Loucy (cell line): ENCODE results near the gene PRKCE.

Experiments used
- H2AFZ ChIP-seq: fragments of 200-600 bp; sonication (generic); 2 replicates; pipeline ENCODE4 v1.6.0; 2016; ENCODE audit warnings: antibody characterized with exemption, mild to moderate bottlenecking, low read length, moderate library complexity
- H3F3A ChIP-seq: fragments of 200-600 bp; 2 replicates; pipeline ENCODE4 v1.6.0; 2016; ENCODE audit warnings: antibody characterized with exemption, low read depth, mild to moderate bottlenecking
- H3K27me3 ChIP-seq: fragments of 200-600 bp; sonication (generic); 2 replicates; pipeline ENCODE4 v1.6.1; 2014; ENCODE audit warnings: low read length, mild to moderate bottlenecking; ENCODE audit not compliant: insufficient read depth, poor library complexity, severe bottlenecking
- H3K36me3 ChIP-seq: fragments of 200-600 bp; sonication (generic); 2 replicates; pipeline ENCODE4 v1.6.1; 2016; ENCODE audit warnings: low read length; ENCODE audit not compliant: insufficient read depth
- H3K4me1 ChIP-seq: fragments of 200-600 bp; sonication (generic); 2 replicates; pipeline ENCODE4 v1.5.1; 2014; ENCODE audit warnings: low read length, mild to moderate bottlenecking; ENCODE audit not compliant: insufficient read depth, poor library complexity, severe bottlenecking
- H3K4me2 ChIP-seq: fragments of 200-600 bp; sonication (generic); 2 replicates; pipeline ENCODE4 v1.6.0; 2014; ENCODE audit warnings: antibody characterized with exemption, low read length, low read depth, mild to moderate bottlenecking; ENCODE audit not compliant: poor library complexity, severe bottlenecking
- H3K4me3 ChIP-seq: fragments of 200-600 bp; sonication (generic); 2 replicates; pipeline ENCODE4 v1.5.1; 2014; ENCODE audit warnings: low read length, mild to moderate bottlenecking, mixed read lengths; ENCODE audit not compliant: poor library complexity, severe bottlenecking
- H3K79me2 ChIP-seq: fragments of 200-600 bp; sonication (generic); 2 replicates; pipeline ENCODE4 v1.6.1; 2014; ENCODE audit warnings: low read length; ENCODE audit not compliant: insufficient read depth
- H3K9ac ChIP-seq: fragments of 200-600 bp; sonication (generic); 2 replicates; pipeline ENCODE4 v1.6.0; 2014; ENCODE audit warnings: mild to moderate bottlenecking, low read depth, low read length, moderate library complexity; ENCODE audit not compliant: poor library complexity, severe bottlenecking
- H3K9me2 ChIP-seq: fragments of 200-600 bp; sonication (generic); replicated peaks from 2 replicates; pipeline ENCODE4 v1.6.1; 2016; ENCODE audit warnings: low read depth, low read length, mixed read lengths
- H3K9me3 ChIP-seq: fragments of 200-600 bp; sonication (generic); 2 replicates; pipeline ENCODE4 v1.6.1; 2014; ENCODE audit warnings: mild to moderate bottlenecking, antibody characterized with exemption, low read length, low read depth; ENCODE audit not compliant: insufficient read depth
- H4K20me1 ChIP-seq: fragments of 200-600 bp; sonication (generic); 2 replicates; pipeline ENCODE4 v1.6.0; 2014; ENCODE audit warnings: antibody characterized with exemption, low read length, mild to moderate bottlenecking; ENCODE audit not compliant: insufficient read depth, poor library complexity, severe bottlenecking
- EZH2phosphoT487 ChIP-seq: fragments of 200-600 bp; IDR thresholded peaks from 2 replicates; pipeline ENCODE4 v1.6.1; 2018; ENCODE audit warnings: antibody characterized with exemption, mild to moderate bottlenecking, moderate library complexity, borderline replicate concordance
- TF ChIP-seq, protein P1 (sequence below): fragments of 200-600 bp; sonication (generic); conservative IDR thresholded peaks from 2 replicates; pipeline ENCODE4 v1.5.1; 2014; ENCODE audit warnings: mild to moderate bottlenecking, antibody characterized with exemption, low read length

The PRKCE gene

DNA sequence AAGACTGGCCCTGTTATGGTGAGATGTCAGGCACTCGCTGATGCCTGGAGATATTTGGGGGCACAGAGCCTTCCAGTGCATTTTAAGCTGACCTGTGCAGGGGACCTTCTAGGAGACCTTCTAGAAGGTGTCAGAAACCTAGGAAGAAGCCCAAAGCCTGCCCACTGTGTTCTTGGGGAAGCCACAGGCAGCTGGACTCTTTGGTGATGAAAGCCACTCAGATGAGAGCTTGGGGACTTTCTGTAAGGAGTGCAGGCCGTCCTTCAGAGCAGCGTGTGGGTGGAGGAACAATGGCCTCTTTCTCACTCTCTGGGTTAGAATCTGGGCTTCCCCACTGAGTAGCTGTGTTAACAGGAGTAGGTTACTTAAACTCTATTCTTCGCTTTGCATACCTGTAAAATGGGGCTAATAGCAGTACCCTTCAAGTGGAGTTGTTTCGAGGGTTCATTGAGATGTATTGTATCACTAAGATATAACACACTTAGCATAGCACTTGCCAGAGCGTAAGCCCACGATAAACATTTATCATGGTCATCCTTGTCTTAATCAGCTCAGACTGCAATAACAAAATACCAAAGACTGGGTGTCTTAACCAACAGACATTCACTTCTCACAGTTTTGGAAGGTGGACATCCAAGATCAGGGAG, 323.4 kb downstream of the PRKCE start:
- Histone ChIP-seq H3F3A (no peaks in the 10 kb centered on the region), H3K27me3 (no peaks in the 10 kb centered on the region), H3K9me2 (no peaks in the 10 kb centered on the region), H3K9ac (no peak overlapping the region), H3K4me2 (no peak overlapping the region), H3K36me3 (peaks cover 11% of the 10 kb centered on the region; the same call in 1 of the 2 replicates), H3K79me2 (no peaks in the 10 kb centered on the region), H2AFZ (no peak overlapping the region), H4K20me1 (no peaks in the 10 kb centered on the region), H3K4me1 (peaks cover 5% of the 10 kb centered on the region), H3K4me3 (no peak overlapping the region), H3K9me3 (no peaks in the 10 kb centered on the region)
- no peak for TF ChIP-seq EZH2phosphoT487
- TF ChIP-seq, protein P1, sequence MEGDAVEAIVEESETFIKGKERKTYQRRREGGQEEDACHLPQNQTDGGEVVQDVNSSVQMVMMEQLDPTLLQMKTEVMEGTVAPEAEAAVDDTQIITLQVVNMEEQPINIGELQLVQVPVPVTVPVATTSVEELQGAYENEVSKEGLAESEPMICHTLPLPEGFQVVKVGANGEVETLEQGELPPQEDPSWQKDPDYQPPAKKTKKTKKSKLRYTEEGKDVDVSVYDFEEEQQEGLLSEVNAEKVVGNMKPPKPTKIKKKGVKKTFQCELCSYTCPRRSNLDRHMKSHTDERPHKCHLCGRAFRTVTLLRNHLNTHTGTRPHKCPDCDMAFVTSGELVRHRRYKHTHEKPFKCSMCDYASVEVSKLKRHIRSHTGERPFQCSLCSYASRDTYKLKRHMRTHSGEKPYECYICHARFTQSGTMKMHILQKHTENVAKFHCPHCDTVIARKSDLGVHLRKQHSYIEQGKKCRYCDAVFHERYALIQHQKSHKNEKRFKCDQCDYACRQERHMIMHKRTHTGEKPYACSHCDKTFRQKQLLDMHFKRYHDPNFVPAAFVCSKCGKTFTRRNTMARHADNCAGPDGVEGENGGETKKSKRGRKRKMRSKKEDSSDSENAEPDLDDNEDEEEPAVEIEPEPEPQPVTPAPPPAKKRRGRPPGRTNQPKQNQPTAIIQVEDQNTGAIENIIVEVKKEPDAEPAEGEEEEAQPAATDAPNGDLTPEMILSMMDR: no peak

DNA sequence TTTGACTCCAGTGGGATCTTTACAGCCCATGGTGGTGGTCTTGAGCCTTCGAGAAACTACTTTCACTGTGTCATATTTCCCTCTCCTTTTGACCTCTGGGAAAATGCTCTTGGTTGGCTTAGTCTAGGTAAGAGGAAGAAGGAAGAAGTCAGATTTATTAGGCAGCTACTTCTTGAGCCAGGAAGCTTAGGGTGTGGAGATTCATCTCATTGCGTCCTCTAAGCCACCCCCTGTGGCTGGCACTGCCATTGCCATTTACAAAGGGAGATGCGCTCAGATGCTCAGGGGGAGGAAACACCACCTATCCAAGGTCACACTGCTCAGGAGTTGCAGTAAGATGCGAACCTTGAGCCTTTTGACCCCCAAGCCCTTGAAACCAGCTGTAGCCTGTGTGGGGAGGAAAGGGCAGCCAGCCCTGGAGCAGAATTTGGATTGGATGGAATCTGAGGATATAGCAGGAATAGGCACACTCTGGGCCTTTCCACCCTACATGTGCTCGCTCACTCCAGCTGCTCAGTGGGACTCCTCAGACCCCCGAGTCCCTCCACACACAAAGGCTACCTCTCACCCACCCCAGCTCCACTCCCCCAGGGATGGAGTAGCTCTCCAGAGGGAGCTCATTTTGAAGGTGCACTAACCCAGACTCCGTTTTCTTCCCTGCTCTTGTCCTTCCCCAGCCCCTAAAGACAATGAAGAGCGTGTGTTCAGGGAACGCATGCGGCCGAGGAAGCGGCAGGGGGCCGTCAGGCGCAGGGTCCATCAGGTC, 324.5 kb downstream of the PRKCE start:
- no peaks in the 10 kb centered on the region for H3K9me2 ChIP-seq
- no peaks in the 10 kb centered on the region for H3K27me3 ChIP-seq
- H3K9me3 ChIP-seq: no peaks in the 10 kb centered on the region
- H3K4me3 ChIP-seq: no peak overlapping the region
- H2AFZ ChIP-seq: no peak overlapping the region
- TF ChIP-seq, protein P1: no peak
- TF ChIP-seq EZH2phosphoT487: no peak
- H3K79me2 ChIP-seq: no peaks in the 10 kb centered on the region
- no peaks in the 10 kb centered on the region for H4K20me1 ChIP-seq
- no peaks in the 10 kb centered on the region for H3F3A ChIP-seq
- no peak overlapping the region for H3K9ac ChIP-seq
- H3K4me1 ChIP-seq: peaks cover 6% of the 10 kb centered on the region
- no peak overlapping the region for H3K4me2 ChIP-seq
- peaks cover 21% of the 10 kb centered on the region; the same call in 1 of the 2 replicates for H3K36me3 ChIP-seq

DNA sequence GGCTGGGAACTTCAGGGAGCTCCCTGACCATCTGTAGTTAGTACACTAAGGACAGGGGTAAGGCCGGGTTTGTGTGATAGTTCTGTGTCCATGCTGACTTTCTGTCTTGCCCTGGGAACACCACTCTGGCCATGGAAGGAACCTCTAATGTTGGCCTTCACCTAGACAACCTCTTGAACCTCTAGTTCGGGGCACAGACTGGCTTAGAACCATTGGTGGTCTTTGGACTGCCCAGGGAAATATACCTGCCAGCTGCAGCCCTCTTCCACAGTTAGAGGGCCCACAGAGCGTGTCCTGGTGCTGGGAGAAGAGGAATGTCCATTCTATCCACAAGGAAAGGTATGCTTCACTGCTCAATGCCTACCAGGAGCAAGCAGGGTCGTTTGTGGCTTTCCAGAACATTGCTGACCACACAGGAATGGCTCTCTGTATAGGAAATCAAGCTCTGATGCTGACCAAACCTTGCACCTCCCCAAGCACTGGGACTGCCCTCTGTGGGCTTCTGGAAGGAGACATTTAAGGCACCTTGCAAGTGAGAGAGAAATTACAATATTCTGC, 326.9 kb downstream of the PRKCE start:
- Histone ChIP-seq H3K4me3 (no peak overlapping the region), H3K4me2 (no peak overlapping the region), H3F3A (no peaks in the 10 kb centered on the region), H3K9me3 (no peaks in the 10 kb centered on the region), H4K20me1 (no peaks in the 10 kb centered on the region), H3K79me2 (no peaks in the 10 kb centered on the region), H3K4me1 (peaks cover 6% of the 10 kb centered on the region), H3K36me3 (peaks cover 41% of the 10 kb centered on the region; the same call in 1 of the 2 replicates), H3K9me2 (no peaks in the 10 kb centered on the region), H3K9ac (no peak overlapping the region), H3K27me3 (no peaks in the 10 kb centered on the region), H2AFZ (no peak overlapping the region)
- no peak for TF ChIP-seq EZH2phosphoT487
- TF ChIP-seq, protein P1: no peak
